ENCODE measurements around the gene TRPM2. TPM values are rescaled to one million over a fixed set of nuclear protein-coding genes. Genes with fewer than 3 reads are reported as not detected.

TRPM2 gene
- total and polyA plus RNA-seq, 2 of the 13 experiments (the other 11 are each of a cell fraction or from before 2014, with no cell fraction given): 0.07 to 0.20 TPM

GRCh38 chr21:44354001-44354405, 582 bp downstream of the TRPM2 start:
- Histone ChIP-seq H3K36me3 (replicated peaks in 1 of 2; ENCODE audit: control insufficient read depth in 1 of 2, insufficient read depth in 2 of 2, low read length in 2 of 2) (no peaks in the 10 kb centered on the region), H3K79me2 (ENCODE audit: insufficient read depth, low read length) (no peaks in the 10 kb centered on the region), H4K20me1 (ENCODE audit: insufficient read depth, low read length) (no peaks in the 10 kb centered on the region), H3K4me2 (ENCODE audit: low read depth, low read length) (no peak overlapping the region), H3K9ac (ENCODE audit: insufficient read depth, low read depth, low read length) (no peak overlapping the region), H3K4me3 (replicated peaks in 1 of 3; ENCODE audit: insufficient read depth in 1 of 3, low read depth in 2 of 3, low read length in 3 of 3) (no peak overlapping the region), H3K27ac (ENCODE audit: extremely low read length, insufficient read depth, low read length) (no peak overlapping the region), H3K4me1 (ENCODE audit: insufficient read depth, low read length) (peaks cover 22% of the 10 kb centered on the region), H2AFZ (ENCODE audit: low read length) (no peak overlapping the region), H3K9me3 (ENCODE audit: low read length) (no peaks in the 10 kb centered on the region), H3K27me3 (ENCODE audit: control insufficient read depth in 1 of 2, insufficient read depth in 2 of 2, low read length in 2 of 2) (peaks cover 6 to 17% of the 10 kb centered on the region in 2 experiments; a peak in 4 of 5 replicates)
- no peak for ATAC-seq
- in situ Hi-C loops (cut with HindIII; ENCODE audit: extremely low pct_ligation_motif_present, low pct_unique_long_range_greater_than_20kb): no loop called here
- intact Hi-C loops (cut with micrococcal nuclease; ENCODE audit: unreplicated experiment): no loop called here
- POLR2A ChIA-PET: interaction anchor here (1.2 kb wide), 1 partner anchor 15 kb away, joined by 3 read pairs; the partner anchor contains the start of gene CFAP410
- FAIRE-seq: no peak
- TF ChIP-seq ZNF660 (CRISPR knock-in tag; IDR thresholded peaks at IDR 0.05; ENCODE audit: borderline replicate concordance, low read depth) (no peak), HOMEZ (CRISPR knock-in tag; IDR thresholded peaks at IDR 0.05; ENCODE audit: low read depth) (no peak), EZH2 (conservative IDR thresholded peaks at IDR 0.05; ENCODE audit: low read depth, low read length) (no peak), CEBPB (IDR thresholded peaks at IDR 0.05; ENCODE audit: borderline replicate concordance, low read depth, low read length) (peak; percentile 66; the same call in 1 of the 2 replicates), ARHGAP35 (CRISPR knock-in tag; IDR thresholded peaks at IDR 0.05; ENCODE audit: borderline replicate concordance) (no peak), ZNF460 (CRISPR knock-in tag; IDR thresholded peaks at IDR 0.05; ENCODE audit: borderline replicate concordance) (no peak), ZNF773 (CRISPR knock-in tag; IDR thresholded peaks at IDR 0.05; ENCODE audit: borderline replicate concordance) (no peak), ZNF33B (CRISPR knock-in tag; IDR thresholded peaks at IDR 0.05) (no peak), ZNF17 (CRISPR knock-in tag; IDR thresholded peaks at IDR 0.05) (no peak), CBX1 (IDR thresholded peaks at IDR 0.05; ENCODE audit: low read depth) (no peak), EHMT2 (IDR thresholded peaks at IDR 0.05; ENCODE audit: borderline replicate concordance, low read depth, low read length) (no peak)
- TF ChIP-seq, protein P1, sequence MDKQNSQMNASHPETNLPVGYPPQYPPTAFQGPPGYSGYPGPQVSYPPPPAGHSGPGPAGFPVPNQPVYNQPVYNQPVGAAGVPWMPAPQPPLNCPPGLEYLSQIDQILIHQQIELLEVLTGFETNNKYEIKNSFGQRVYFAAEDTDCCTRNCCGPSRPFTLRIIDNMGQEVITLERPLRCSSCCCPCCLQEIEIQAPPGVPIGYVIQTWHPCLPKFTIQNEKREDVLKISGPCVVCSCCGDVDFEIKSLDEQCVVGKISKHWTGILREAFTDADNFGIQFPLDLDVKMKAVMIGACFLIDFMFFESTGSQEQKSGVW (CRISPR knock-in tag; IDR thresholded peaks at IDR 0.05; ENCODE audit: borderline replicate concordance): no peak
- TF ChIP-seq, protein P2, sequence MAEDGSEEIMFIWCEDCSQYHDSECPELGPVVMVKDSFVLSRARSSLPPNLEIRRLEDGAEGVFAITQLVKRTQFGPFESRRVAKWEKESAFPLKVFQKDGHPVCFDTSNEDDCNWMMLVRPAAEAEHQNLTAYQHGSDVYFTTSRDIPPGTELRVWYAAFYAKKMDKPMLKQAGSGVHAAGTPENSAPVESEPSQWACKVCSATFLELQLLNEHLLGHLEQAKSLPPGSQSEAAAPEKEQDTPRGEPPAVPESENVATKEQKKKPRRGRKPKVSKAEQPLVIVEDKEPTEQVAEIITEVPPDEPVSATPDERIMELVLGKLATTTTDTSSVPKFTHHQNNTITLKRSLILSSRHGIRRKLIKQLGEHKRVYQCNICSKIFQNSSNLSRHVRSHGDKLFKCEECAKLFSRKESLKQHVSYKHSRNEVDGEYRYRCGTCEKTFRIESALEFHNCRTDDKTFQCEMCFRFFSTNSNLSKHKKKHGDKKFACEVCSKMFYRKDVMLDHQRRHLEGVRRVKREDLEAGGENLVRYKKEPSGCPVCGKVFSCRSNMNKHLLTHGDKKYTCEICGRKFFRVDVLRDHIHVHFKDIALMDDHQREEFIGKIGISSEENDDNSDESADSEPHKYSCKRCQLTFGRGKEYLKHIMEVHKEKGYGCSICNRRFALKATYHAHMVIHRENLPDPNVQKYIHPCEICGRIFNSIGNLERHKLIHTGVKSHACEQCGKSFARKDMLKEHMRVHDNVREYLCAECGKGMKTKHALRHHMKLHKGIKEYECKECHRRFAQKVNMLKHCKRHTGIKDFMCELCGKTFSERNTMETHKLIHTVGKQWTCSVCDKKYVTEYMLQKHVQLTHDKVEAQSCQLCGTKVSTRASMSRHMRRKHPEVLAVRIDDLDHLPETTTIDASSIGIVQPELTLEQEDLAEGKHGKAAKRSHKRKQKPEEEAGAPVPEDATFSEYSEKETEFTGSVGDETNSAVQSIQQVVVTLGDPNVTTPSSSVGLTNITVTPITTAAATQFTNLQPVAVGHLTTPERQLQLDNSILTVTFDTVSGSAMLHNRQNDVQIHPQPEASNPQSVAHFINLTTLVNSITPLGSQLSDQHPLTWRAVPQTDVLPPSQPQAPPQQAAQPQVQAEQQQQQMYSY (CRISPR knock-in tag; IDR thresholded peaks at IDR 0.05): peak; percentile 88
- CTCF ChIA-PET (ENCODE audit: low intra/inter-chr PET ratio, low total read pairs): no interaction called here
- DNase-seq (ENCODE audit: low spot score): no peak
- BruUV-seq (replicated peaks): no TSS peak
- WGBS (ENCODE audit: low lambda C conversion rate): 29% methylated on average over 4 of the region's 8 CpGs

All from HepG2 (cell line).